Measurements from ENCODE around the gene AHCTF1. TPM values are rescaled to one million over a fixed set of nuclear protein-coding genes. Genes with fewer than 3 reads are reported as not detected.

The AHCTF1 gene
- total RNA-seq, 4 donors from 2014 or later, result 36.5 to 84.4 (median 45.3) TPM

GRCh38 chr1:246795906-246796694 lies 135.6 kb downstream of the AHCTF1 start:
- Histone ChIP-seq H3K4me3 (replicated peaks in 1 of 3) (no peak overlapping the region), H3K27me3 (no peaks in the 10 kb centered on the region), H3K9me3 (no peaks in the 10 kb centered on the region), H3K27ac (no peak overlapping the region), H3K4me1 (no peaks in the 10 kb centered on the region), H3K36me3 (no peaks in the 10 kb centered on the region)
- WGBS, 2 donors, result 93 to 95% methylated on average over 30 of the region's 30 CpGs
- intact Hi-C loops (cut with DNase I), result no loop called here
- TF ChIP-seq CTCF (IDR thresholded peaks at IDR 0.05) (no peak), POLR2A (IDR thresholded peaks at IDR 0.05) (no peak)
- DNase-seq, result no peak

GRCh38 chr1:246794828-246795671 lies 136.7 kb downstream of the AHCTF1 start:
- Histone ChIP-seq H3K4me3 (replicated peaks in 1 of 3) (no peak overlapping the region), H3K36me3 (no peaks in the 10 kb centered on the region), H3K27ac (no peak overlapping the region), H3K4me1 (no peaks in the 10 kb centered on the region), H3K27me3 (no peaks in the 10 kb centered on the region), H3K9me3 (no peaks in the 10 kb centered on the region)
- TF ChIP-seq CTCF (IDR thresholded peaks at IDR 0.05) (no peak), POLR2A (IDR thresholded peaks at IDR 0.05) (no peak)
- intact Hi-C loops (cut with DNase I), result no loop called here
- 47 to 68% methylated on average over 21 to 25 of the region's 27 CpGs for WGBS, 2 donors
- no peak for DNase-seq

GRCh38 chr1:246794048-246794827 lies 137.5 kb downstream of the AHCTF1 start:
- Histone ChIP-seq H3K27me3 (no peaks in the 10 kb centered on the region), H3K9me3 (no peaks in the 10 kb centered on the region), H3K4me1 (no peaks in the 10 kb centered on the region), H3K36me3 (no peaks in the 10 kb centered on the region), H3K4me3 (replicated peaks in 1 of 3) (no peak overlapping the region), H3K27ac (no peak overlapping the region)
- intact Hi-C loops (cut with DNase I), result no loop called here
- no peak for DNase-seq
- 45 to 47% methylated on average over 15 to 17 of the region's 18 CpGs for WGBS, 2 donors
- TF ChIP-seq POLR2A (IDR thresholded peaks at IDR 0.05) (no peak), CTCF (IDR thresholded peaks at IDR 0.05) (no peak)

GRCh38 chr1:246793356-246793896 lies 138.3 kb downstream of the AHCTF1 start:
- Histone ChIP-seq H3K9me3 (no peaks in the 10 kb centered on the region), H3K27ac (no peak overlapping the region), H3K27me3 (no peaks in the 10 kb centered on the region), H3K36me3 (no peaks in the 10 kb centered on the region), H3K4me3 (replicated peaks in 1 of 3) (no peak overlapping the region), H3K4me1 (peaks cover 5 to 6% of the 10 kb centered on the region in 2 donors)
- TF ChIP-seq POLR2A (IDR thresholded peaks at IDR 0.05) (no peak), CTCF (IDR thresholded peaks at IDR 0.05) (no peak)
- intact Hi-C loops (cut with DNase I), result no loop called here
- 35 to 40% methylated on average over 6 of the region's 6 CpGs for whole genome bisulfite sequencing, 2 donors
- no peak for DNase-seq

Measured in thyroid gland (tissue), 4 donors.